Activated CD4-positive, alpha-beta memory T cell treated with anti-CD3 and anti-CD28 coated beads for 36 hours (primary cell): ENCODE data around the gene SMDT1. TPM values are rescaled to one million over a fixed set of nuclear protein-coding genes. Genes with fewer than 3 reads are reported as not detected.

Source experiments
- total RNA-seq, 2 experiments: library from RNA; stranded (reverse); gene quantifications; one replicate each; pipeline ENCODE4 v1.2.3, GENCODE V29; 2021

The SMDT1 gene
- total RNA-seq, 2 experiments from 2014 or later = 59.5 to 59.9 TPM

Other genes starting within 250 kb of the SMDT1 start
- gene SREBF2, start 246.6 kb upstream of the SMDT1 start, total RNA-seq = 100 to 1,000 TPM; 131 to 137 TPM
- gene SHISA8, start 164.6 kb upstream of the SMDT1 start, total RNA-seq = 1 to 10 TPM in 1 of 2 experiments, under 1 TPM in 1; 0.97 to 1.1 TPM
- 1 to 10 TPM; 3.2 to 5.0 TPM for gene TNFRSF13C, start 152.9 kb upstream of the SMDT1 start, total RNA-seq
- gene CENPM, start 132.5 kb upstream of the SMDT1 start, total RNA-seq = 100 to 1,000 TPM in 1 of 2 experiments, 10 to 100 TPM in 1; 99.9 to 106 TPM
- gene SEPTIN3, start 110.3 kb upstream of the SMDT1 start, total RNA-seq = 1 to 10 TPM; 2.2 to 2.8 TPM
- 1 to 10 TPM in 1 of 2 experiments, under 1 TPM in 1; 0.82 to 1.5 TPM for gene WBP2NL, start 80.9 kb upstream of the SMDT1 start, total RNA-seq
- gene NAGA, start 8.9 kb upstream of the SMDT1 start, total RNA-seq = 10 to 100 TPM; 28.9 to 30.5 TPM
- gene PHETA2, start 5.5 kb upstream of the SMDT1 start, total RNA-seq = 1 to 10 TPM; 2.7 to 2.8 TPM
- gene NDUFA6, start 11.1 kb downstream of the SMDT1 start, total RNA-seq = 100 to 1,000 TPM; 124 to 129 TPM
- 1 to 10 TPM; 1.5 to 1.9 TPM for gene CYP2D6, start 51.1 kb downstream of the SMDT1 start, total RNA-seq
- 10 to 100 TPM; 69.6 to 71.6 TPM for gene TCF20, start 191.0 kb downstream of the SMDT1 start, total RNA-seq